ENCODE measurements around the gene IL18R1. TPM values are rescaled to one million over a fixed set of nuclear protein-coding genes. Genes with fewer than 3 reads are reported as not detected.

The IL18R1 gene
- total RNA-seq, 1 donor from 2014 or later: 18.2 TPM

- no peak for DNase-seq (ENCODE audit: low spot score)
Observed at GRCh38 chr2:102344397-102344796, 11.2 kb upstream of the IL18R1 start.

DNA sequence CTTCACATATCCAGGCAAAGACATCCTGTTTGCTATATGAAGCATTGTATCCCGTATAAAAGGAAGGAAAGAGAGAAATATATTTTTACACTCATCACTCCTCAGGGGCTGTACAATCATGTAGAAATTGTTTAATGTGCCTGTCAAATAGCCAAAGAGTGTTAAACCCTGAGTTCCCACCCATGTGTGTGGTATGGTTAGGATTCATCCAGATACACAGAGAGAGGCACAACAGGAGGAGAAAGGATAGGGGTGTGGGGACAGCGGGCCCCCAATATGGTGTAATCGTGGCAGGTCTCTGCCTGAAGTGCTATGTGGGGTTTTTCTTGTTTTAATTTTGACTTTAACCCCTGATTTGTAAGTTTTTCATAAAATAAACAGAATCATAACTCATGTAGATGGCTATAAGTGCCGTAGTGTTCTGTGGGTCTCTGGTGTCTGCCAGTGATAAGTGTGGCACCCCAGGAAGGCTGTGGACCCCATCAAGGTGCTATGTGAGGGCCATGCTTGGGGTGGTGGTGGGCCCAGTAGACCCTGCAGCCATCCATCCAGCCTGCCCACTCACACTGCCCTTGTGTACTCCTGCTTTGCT, 10.2 kb upstream of the IL18R1 start:
- DNase-seq (ENCODE audit: low spot score): no peak

DNA sequence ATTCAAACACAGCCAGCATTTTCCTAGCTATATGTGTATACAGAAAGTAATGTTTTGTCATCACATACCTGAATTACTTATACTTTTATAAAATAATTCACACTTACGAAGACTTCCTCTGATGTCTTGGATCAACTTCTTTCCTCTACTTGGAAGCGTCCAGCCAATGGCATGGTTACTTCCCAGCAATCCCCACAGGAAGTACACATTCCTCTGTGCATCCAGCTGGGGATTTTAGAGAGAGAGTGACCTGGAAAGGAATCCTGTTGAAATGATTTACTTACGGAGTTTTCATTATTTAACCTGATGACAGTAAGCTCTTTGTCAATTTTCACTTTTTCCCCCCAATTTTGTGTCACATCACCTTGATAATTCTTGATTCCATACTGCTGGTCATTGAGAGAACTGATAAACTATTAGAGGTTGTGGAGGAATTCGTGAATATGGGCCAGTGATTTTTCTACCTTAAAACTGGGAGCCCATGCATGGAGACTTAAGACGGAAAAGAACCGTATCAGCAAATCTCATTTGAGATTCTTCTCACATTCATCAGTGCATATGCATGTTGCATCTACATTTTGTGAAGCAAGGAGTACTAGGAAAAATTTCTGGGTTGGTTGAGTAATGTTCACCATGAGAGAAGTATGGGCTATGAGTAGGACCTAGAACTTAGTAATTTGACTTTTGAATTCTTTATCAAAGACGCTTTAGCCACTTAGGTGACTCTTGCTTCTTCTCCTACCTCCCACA, 9.0 kb upstream of the IL18R1 start:
- no peak for DNase-seq (ENCODE audit: low spot score)

DNA sequence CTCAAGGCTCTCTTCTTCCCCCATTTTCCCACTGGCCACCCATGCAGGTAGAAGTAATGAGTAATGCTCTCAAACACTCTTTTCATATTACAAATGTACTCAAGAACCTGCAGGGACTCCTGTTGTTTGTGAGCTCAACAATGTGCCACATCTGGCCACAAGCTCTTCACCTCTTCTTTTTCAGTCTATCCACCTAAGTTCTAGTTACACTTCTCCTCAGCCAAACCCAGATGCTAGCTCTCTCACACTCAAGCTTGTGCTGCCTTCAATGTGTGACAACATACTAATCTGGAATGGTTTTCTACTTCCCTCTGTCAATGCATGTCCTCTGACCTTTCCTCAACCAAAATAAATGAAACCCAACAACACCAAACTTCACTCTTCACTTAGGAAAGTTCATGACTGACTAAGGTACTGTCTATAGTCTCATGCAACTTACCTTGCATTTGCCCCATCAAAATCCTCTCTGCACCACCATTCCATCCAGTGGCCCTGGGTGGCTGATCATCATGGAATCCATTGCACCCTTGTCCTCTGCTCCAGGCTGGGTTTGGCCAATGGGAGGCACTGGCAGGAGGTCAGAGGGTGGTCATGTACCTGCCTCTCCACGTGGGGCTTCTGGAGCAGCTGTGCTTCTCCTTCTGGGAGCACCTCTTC, 5.3 kb upstream of the IL18R1 start:
- DNase-seq (ENCODE audit: low spot score): no peak

- no peak for DNase-seq (ENCODE audit: low spot score)
Observed at GRCh38 chr2:102356381-102356712, 751 bp downstream of the IL18R1 start.

DNA sequence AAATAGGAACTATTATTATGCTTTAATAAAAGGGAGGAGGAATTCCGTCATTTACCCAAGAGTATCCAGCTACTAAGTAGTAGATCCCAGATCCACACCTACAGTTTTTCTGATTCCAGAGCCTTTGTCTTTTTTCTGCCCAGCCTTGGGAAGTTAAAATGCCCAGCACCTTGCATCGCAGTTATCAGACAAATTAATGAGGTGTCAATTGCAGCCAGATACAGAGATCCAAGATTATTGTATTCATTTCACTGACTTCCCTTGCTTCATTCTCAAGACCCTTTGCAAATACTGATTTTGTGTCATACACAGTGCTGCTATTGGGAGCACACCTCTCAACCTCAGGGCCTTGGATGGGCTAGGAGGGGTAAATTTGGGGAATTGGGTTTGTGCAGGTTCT, 1.1 kb downstream of the IL18R1 start:
- no peak for DNase-seq (ENCODE audit: low spot score)

DNA sequence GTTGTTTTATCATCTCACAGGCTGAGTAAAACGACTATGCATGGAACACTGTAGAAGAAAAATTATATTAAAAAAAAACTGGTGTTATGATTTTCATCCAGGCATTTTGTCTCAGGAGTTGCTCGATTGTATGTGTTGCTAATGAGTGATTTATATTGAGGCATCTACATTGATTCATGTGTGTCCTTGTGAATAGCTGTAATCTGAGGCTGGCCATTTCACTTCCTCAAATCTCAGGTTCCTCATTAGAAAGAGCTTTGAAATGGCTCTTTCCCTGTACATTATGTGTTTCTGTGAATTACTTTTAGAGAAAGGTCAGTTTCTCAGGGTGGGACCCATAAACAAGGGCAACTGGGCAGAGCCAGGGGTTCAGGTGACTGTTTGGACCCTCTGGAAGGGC, 2.3 kb downstream of the IL18R1 start:
- DNase-seq (ENCODE audit: low spot score): no peak

DNA sequence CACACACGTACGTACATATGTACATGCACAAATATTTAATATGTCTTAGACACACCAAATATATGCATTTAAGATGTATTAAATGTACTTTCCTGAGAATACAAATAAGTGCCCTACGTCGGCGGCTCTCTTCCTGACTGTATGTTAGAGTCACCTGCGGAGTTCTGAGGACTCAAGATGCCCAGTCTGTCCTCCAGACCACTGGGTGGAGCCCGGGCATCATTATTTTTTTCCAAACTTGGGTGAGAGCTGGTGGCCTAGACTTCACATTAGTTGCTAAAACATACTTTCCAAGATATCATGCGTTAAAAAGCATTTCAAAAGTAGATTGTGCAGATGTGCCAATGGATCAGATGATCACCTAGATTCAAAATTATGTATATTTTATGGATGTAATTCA, 2.9 kb downstream of the IL18R1 start:
- no peak for DNase-seq (ENCODE audit: low spot score)

DNA sequence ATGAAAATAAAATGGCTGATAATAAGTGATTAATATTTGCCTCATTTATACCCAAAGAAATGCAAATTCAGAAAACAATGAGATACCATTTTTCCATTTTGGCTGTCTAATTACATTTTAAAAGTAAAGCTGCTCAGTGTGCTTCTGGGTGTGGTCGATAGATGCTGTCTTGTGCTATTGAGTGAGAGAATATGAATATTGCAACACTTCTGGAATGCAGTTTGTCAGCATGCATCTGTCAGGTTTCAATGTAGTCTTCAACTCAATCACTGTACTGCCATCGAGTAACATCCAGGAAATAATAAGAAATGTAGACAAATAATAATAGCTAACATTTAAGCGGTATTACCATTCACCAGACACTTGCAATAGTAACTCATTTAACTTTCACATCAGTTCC, 3.9 kb downstream of the IL18R1 start:
- no peak for DNase-seq (ENCODE audit: low spot score)

GRCh38 chr2:102361632-102362241, 6.1 kb downstream of the IL18R1 start:
- DNase-seq (ENCODE audit: low spot score): no peak

DNA sequence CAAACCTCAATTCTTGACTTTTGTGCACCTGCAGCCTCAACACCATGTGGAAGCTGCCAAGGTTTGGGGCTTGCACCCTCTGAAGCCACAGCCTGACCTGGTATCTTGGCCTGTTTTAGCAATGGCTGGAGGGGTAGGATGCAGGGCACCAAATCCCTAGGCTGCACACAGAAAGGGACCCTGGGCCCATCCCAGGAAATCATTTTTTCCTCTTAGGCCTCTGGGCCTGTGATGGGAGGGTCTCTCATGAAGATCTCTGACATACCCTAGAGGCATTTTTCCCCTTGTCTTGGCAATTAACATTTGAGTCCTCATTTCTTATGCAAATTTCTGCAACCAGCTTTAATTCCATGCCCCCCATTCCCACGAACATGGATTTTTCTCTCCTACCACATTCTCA, 10.2 kb downstream of the IL18R1 start:
- DNase-seq (ENCODE audit: low spot score): no peak

DNA sequence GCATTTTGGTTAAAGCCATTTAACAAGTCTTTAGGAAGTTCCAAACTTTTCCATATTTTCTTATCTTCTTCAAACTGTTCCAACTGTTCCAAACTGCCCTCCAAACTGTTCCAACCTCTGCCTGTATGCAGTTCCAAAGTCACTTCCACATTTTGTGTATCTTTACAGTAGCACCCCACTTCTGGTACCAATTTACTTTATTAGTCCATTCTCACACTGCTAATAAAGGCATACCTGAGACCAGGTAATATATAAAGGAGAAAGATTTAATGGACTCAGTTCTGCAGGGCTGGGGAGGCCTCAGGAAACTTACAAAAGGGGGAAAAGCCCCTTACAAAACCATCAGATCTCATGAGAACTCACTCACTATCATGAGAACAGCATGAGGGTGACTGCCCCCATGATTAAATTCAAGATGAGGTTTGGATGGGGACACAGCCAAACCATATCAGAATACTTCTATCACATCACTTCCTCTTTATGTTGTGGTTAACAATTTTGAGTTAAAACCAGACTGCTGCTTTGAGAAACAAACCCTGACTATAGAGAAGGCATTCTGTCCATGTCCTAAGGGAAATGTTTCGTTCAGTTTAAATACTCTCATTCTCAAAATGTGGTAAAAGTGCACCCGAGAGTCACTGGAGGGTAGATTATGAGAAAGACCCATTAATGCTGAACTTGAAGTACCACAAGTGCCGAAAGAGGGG, 11.0 kb downstream of the IL18R1 start:
- no peak for DNase-seq (ENCODE audit: low spot score)

- DNase-seq (ENCODE audit: low spot score): no peak
Observed at GRCh38 chr2:102367331-102367971, 11.9 kb downstream of the IL18R1 start.

DNA sequence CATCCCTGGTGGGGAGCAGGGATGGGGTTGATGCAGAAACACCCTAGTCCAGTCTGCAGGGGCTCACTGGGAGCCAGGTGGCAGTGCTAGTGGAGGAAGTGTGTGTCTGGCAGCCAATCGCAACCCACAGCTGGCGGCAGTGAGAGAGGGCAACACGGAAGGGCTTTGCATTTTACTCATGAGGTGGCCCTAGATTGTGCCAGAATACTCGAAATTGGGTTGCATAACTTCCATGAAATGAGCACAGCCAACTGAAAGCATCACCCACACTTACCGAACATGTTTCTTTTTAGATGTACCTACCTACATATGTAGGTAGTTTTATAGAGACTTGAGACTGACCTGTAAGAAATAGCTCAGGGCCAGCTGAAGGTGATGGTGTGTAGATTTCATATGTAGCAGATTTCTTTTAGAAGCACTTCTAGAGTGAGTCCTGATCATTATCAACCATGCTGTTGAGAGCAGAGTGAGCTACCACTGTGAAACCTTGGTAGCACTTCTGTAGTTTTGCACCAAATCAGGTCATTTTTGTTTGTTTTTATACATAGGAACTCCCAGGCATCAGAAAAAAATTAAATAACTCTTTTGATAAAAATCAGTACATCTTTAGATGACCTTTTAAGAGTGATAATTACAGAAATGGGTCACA, 13.0 kb downstream of the IL18R1 start:
- no peak for DNase-seq (ENCODE audit: low spot score)

DNA sequence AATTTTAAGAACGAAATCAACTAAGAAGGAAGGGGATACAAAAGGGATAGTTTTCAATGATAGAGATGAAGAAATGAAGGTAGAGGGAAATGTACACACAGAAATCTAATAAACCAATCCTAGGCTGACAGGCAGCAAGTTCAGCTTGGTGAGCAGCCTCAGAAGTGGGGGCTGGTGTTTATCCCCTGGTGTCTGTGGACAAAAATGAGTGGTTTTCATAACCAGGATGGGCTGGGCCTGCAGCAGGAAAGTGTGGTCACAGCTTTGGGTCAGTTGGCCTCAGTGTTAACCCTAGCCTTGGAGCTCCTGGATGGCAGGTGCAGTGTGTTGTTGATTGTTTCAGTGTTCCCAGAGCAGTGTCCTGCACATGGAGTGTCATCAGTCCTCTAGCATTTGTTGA, 14.3 kb downstream of the IL18R1 start:
- DNase-seq (ENCODE audit: low spot score): no peak

DNA sequence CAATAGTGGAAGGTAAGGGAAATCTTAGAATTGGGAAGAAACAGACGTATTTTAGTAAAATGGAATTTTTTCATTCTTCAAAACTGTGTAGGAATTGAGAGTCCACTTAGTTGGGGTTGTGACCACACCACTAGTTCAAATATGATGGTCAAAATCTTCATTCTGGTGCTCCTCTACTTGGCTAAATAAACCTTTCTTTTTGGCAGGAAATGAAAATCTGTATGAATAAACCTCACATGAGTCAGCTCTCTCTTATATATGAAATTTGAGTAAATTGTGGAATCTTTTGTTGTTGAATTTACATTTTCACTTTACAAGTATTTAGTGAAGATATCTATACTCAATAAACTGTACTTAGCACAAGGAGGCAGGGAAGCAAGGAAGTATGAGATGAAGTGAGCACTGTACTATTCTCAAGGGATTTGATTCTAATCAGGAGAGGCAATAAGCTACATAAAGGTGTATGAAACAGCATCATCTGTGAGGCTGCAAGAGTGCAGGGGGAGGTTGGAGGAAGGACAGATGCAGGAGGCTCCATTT, 20.5 kb downstream of the IL18R1 start:
- DNase-seq (ENCODE audit: low spot score): no peak

GRCh38 chr2:102383722-102384121, 28.1 kb downstream of the IL18R1 start:
- DNase-seq (ENCODE audit: low spot score): no peak

- no peak for DNase-seq (ENCODE audit: low spot score)
Observed at GRCh38 chr2:102385522-102385921, 29.9 kb downstream of the IL18R1 start.

DNA sequence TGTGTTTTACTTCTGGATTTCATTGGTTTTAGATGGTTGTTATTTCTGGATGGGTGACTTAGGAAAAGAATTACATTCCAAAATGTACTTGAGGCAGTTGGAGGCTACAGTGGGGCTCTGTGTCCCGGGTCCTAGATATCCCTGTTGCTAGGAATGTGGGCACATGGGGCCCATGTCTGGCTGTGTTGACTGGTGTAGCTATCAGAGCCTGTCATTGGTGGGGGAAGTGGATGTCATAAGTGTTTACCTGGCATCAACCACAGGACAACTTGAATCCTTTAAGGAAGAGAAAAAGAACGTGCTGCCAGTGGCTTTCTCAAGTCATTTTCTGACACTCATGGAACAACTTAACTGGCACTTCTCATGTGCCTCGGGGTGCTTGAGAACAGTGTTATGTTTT, 30.4 kb downstream of the IL18R1 start:
- DNase-seq (ENCODE audit: low spot score): no peak

DNA sequence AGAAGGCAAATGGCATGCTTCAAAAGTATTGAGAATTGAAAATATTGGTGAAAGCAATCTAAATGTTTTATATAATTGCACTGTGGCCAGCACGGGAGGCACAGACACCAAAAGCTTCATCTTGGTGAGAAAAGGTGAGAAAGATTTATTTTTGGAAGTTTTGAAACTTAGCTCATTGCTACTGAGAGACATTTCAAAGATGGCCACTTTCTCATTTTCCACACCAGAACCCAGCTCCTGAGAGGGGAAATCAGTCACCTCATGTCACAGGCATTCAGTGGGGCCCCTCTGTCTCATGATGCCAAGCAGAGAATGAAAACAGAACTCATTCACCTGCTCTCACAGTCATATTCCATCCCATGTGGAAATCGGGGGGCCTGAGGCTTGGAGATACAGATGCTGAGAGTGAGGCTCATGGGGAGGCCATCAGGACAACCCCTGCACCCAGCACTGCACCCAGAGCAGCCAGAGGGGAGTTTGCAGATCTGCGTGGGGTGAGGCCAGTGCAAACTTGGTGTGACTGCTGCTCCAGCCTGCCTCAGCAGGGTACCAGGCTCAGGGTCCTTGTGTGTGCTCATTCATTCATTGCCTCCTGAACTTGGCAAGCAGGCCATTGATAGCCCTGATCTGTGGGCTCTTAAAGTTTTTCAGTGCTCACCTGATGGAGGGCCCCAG, 31.4 kb downstream of the IL18R1 start:
- DNase-seq (ENCODE audit: low spot score): no peak
